LNCAP (cell line): ENCODE results near the gene FRMD8.

ENCODE experiments used
- CTCF ChIP-seq: fragments of 450-650 bp; IDR thresholded peaks from 2 replicates; pipeline ENCODE4 v1.5.1; 2017; ENCODE audit warnings: mild to moderate bottlenecking

The FRMD8 gene

GRCh38 chr11:65454696-65455456, 68.4 kb downstream of the FRMD8 start:
- no peak for TF ChIP-seq CTCF

GRCh38 chr11:65456418-65456817, 70.0 kb downstream of the FRMD8 start:
- TF ChIP-seq CTCF = no peak

- no peak for TF ChIP-seq CTCF
These were observed 73.1 kb downstream of the FRMD8 start for GRCh38 chr11:65459552-65459951.
